Mesothelial cell of epicardium (in vitro differentiated cells): Measurements from ENCODE around the gene DMRTB1. TPM values are rescaled to one million over a fixed set of nuclear protein-coding genes. Genes with fewer than 3 reads are reported as not detected.

ENCODE experiments used
- DNase-seq, 2 experiments: peaks; one replicate each; pipeline ENCODE4 v3.0.0; 2021; ENCODE audit warnings: low spot score in 2 of 2; ENCODE audit not compliant: unreplicated experiment in 2 of 2
- H3K27ac Mint-ChIP-seq: 2 replicates; pipeline ENCODE4 v1.8.0; 2021; ENCODE audit warnings: mixed read lengths
- H3K27me3 Mint-ChIP-seq: 2 replicates; pipeline ENCODE4 v1.8.0; 2021; ENCODE audit warnings: low read depth, mixed read lengths
- H3K36me3 Mint-ChIP-seq: 2 replicates; pipeline ENCODE4 v1.8.0; 2021; ENCODE audit warnings: mixed read lengths
- H3K4me1 Mint-ChIP-seq: 2 replicates; pipeline ENCODE4 v1.8.0; 2021; ENCODE audit warnings: mixed read lengths
- H3K4me3 Mint-ChIP-seq: 2 replicates; pipeline ENCODE4 v1.8.0; 2021; ENCODE audit warnings: mild to moderate bottlenecking, moderate library complexity, mixed read lengths
- H3K9me3 Mint-ChIP-seq: 2 replicates; pipeline ENCODE4 v1.8.0; 2021; ENCODE audit warnings: mixed read lengths
- CTCF ChIP-seq: fragments of 200-600 bp; sonication (generic); IDR thresholded peaks from one replicate; pipeline ENCODE4 v1.5.0; 2021; ENCODE audit warnings: antibody characterized with exemption; ENCODE audit not compliant: unreplicated experiment
- total RNA-seq: library from RNA; stranded (reverse); gene quantifications from 3 replicates; pipeline ENCODE4 v1.2.1, GENCODE V29; 2021

DMRTB1 gene
- total RNA-seq, 1 donor from 2014 or later = not detected

GRCh38 chr1:53516181-53516580 is 57.0 kb downstream of the DMRTB1 start:
- Mint-ChIP-seq H3K4me3 (no peak overlapping the region), H3K9me3 (no peaks in the 10 kb centered on the region), H3K27me3 (peaks cover 27% of the 10 kb centered on the region), H3K27ac (no peak overlapping the region), H3K4me1 (peaks cover 26% of the 10 kb centered on the region), H3K36me3 (no peaks in the 10 kb centered on the region)
- no peak for TF ChIP-seq CTCF
- no peak for DNase-seq

Other genes starting within 250 kb of the DMRTB1 start
- gene CZIB, start 238.8 kb upstream of the DMRTB1 start, total RNA-seq = 52.6 to 61.0 TPM (median 55.2 TPM) in 3 replicates
- 57.6 to 61.1 TPM (median 59.0 TPM) in 3 replicates for gene MAGOH, start 220.9 kb upstream of the DMRTB1 start, total RNA-seq
- gene LRP8, start 131.3 kb upstream of the DMRTB1 start, total RNA-seq = 18.2 to 19.9 TPM (median 19.2 TPM) in 3 replicates